HG03565 (cell line): Measurements from ENCODE around the gene BRINP2.
"Not testable (repeated sequence)": the region's sequence is repeated elsewhere in the genome, so short reads cannot be mapped to it uniquely, and the experiment has no call there.

ENCODE experiments used
- ATAC-seq: cut with Tn5 transposase; IDR thresholded peaks from one replicate; pipeline ENCODE4 v1.9.1; 2021; ENCODE audit warnings: mild to moderate bottlenecking, moderate library complexity; ENCODE audit not compliant: unreplicated experiment

BRINP2 gene

DNA sequence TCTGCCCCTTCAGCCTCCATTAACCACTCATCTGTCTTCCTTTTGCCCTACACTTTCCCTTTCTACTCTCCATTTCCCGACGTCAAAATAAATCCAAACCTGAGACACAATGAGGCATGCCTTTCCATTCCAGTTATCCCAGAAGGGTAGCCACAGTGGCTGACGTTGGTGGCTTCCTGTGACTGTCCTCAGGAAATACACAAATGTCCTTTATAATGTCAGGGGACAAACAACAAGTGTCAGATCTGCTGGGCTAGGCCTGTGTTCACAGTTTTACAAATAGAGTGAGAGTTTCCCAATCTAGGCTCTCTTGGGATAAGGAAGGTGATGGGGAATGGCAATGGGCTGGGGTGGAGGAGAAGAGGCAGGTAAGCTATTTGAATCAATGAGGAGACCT is 135.3 kb downstream of the BRINP2 start:
- no peak for ATAC-seq

DNA sequence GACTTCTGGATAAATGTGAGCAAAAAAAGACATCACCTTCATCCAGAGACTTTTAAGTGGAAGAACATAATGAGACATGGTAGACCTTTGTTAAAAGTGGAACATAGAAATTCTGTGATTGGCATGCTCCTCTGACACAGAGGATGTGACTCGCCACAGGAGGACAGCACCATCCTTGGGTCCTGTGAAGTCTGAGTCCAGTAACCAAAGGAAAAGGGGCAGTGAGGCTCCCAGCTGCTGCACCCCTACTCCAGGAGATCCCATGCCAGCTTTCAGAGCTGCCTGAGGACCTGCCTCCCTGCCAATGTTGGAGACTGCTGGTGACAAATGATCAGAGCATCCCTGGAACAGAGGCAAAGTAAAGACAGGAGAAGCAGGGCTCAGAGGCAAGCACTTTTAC is 136.2 kb downstream of the BRINP2 start:
- ATAC-seq: no peak

DNA sequence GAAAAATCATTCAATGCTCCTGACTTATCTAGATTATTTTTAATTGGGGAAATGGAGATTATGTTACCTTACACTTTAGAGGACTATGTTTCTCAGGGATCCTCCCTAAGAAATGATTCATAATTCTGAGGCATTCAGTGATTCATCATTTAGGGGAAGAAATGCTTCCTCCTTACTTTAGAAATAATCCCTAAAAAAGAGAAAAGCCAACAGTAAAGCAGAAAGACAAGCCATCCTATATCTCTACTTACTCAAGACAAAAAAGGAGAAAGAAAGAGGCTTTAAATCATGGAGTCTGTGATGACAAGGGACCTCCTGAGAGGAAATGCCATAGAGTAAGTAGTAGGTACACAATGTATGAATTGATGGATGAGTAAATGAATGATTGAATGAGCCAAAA is 137.0 kb downstream of the BRINP2 start:
- no peak for ATAC-seq

DNA sequence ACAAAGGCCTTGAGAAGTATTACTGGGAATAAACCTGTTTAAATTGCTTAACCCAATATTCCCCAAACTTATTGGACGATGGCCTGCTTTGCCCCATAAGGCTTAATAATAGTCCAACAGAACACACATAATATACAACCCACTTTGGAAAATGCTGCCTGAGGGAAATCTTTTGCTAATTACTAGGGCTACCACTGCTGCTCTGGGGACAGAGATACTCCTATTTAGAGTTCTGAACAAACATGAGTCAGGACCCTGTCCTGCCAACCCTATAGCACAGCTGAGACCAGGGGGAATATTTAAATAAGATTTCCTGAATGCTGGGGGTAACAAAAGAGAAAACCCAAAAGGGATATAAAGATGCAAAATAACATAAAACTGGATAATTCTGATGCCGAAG is 139.1 kb downstream of the BRINP2 start:
- no peak for ATAC-seq

DNA sequence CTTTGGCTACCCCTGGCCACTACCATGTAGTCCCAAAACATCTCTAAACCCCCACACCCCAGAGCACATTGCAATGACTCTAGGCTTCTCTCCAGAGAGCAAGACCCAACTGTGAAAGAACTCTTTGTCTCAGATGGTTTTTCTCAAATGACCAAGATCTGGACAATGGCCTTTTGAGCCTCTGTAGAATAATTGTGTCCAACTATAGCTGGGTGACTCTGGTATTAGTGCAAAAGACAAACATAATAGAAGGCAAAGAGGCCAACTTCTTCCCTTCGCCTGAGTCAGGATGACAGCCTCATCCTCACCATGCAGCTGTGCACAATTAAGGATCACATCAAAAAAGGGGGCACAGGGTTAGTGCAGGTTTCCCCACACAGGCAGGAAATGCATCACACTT is 139.6 kb downstream of the BRINP2 start:
- ATAC-seq: no peak

DNA sequence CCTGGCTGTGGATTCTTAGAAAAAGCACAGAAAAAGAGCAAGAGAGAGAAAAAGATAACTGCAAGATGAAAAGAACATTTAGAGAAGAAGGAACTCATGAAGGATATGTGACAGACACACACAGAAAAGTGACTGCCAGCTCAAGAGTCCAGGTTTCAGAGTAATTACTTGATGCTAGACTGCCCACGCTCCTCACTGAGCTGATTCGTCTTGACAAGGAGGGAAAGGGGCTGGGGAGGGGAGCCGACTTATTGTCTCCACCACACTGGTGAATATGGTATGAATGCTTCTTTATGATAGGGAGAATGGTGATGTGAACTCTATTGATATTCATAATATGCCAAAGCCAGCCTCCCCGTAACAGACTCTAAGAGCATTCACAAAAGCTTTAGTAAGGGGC is 140.4 kb downstream of the BRINP2 start:
- ATAC-seq: no peak

DNA sequence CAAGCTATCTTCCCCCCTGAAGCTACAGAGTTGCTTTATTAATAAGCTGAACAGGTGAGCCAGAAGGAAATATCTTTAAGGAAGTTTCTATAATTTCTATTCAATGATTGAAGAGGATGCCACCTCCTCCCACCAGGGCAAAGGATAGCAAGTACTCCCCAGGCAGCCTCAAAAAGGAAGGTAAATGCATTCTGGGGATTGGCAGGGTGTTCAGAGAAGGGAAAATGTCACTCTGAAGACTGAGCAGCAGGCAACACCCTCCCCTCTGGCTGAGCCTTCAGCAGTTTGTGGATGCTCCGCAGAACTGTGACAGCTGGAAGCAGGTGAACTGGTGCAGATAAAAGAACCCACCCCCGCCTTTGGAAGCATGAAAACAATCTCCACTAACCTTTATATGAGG is 140.8 kb downstream of the BRINP2 start:
- no peak for ATAC-seq

DNA sequence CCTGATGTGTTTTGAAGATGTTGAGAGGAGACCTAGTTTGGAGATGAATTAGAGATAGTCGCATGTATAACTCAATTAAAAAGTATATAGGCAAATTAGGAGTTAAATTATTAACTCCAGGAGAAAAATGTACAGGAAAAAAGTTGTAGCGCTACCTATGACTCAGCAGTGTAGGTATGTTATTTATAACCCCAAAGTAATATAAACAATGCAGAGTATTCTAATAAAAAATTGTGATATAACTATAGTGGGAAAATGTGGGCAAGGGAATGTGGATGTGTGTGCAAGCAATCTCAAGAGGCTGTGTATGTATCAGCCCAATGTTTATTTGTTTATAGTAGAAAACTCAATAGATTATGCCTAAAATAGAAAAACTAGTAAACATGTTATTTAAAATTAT is 144.5 kb downstream of the BRINP2 start:
- no peak for ATAC-seq

DNA sequence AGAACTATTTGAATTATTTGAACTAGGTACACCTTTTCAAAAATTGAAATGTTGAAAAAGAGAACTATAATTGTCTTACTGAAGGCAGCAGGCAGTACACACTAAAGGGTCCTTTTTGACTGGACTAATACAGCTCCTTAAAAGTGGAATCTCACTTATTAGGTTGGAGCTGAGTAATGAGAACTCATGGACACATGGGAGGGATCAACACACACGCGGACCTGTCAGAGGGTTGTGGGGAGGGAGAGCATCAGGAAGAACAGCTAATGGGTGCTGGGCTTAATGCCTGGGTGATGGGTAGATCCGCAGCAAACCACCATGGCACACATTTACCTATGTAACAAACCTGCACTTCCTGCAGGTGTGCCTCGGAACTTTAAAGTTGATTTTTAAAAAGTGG is 145.0 kb downstream of the BRINP2 start:
- ATAC-seq: no peak

DNA sequence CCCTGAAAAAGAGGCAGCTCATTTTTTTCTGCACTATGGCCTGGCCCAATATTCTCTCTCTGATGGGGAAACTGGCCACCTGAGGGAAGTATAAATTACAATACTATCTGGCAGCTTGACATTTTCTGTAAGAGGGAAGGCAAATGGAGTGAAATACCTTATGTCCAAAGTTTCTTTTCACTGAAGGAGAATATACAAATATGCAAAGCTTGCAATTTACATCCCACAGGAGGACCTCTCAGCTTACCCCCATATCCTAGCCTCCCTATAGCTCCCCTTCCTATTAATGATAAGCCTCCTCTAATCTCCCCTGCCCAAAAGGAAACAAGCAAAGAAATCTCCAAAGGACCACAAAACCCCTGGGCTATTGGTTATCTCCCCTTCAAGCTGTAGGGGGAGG is 150.7 kb downstream of the BRINP2 start:
- ATAC-seq: not testable (repeated sequence)

DNA sequence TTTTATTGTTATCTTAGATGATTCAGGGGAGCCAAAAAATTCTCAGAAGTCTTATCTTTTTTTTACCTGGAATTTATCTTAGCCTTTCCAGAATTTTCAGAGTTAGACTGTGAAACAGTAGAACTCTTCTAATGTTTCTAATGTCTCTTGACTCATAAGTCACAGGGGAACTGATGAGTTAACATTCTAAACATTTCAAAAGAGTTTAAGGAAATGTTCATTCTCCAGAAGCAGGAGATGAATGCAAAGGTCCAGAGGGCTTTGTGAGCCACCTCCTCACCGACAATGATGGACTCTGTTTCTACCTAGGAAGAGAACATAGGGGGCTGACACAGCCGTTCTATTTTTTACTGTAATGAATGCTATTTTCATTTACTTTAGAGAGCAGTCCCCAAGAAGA is 157.5 kb downstream of the BRINP2 start:
- ATAC-seq: no peak

DNA sequence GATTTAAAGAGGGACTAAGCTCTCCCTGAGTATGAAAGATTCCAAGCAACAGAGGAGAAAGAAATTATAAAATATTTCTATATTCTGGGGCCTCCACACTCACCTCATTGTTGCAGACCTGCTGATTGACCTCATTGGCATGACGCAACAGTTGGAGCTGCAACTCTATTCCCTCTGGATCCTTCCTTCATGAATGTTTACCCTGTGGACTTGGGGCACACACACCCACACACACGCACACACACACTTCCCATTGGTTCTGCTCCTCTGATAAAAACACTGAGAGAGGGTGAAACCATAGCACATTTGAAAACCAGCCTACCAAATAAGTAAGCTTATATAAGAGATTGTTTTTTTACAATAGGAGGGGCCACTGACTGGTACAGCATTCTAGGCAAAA is 159.1 kb downstream of the BRINP2 start:
- ATAC-seq: no peak
